Inflammatory macrophage (primary cell): ENCODE data around the gene DCAF5.
"Not testable (repeated sequence)": the region's sequence is repeated elsewhere in the genome, so short reads cannot be mapped to it uniquely, and the experiment has no call there.

Experiments
- DNase-seq, 2 donors: peaks; one replicate each; pipeline ENCODE4 v3.0.0-alpha.2; 2020 to 2022

The DCAF5 gene

DNA sequence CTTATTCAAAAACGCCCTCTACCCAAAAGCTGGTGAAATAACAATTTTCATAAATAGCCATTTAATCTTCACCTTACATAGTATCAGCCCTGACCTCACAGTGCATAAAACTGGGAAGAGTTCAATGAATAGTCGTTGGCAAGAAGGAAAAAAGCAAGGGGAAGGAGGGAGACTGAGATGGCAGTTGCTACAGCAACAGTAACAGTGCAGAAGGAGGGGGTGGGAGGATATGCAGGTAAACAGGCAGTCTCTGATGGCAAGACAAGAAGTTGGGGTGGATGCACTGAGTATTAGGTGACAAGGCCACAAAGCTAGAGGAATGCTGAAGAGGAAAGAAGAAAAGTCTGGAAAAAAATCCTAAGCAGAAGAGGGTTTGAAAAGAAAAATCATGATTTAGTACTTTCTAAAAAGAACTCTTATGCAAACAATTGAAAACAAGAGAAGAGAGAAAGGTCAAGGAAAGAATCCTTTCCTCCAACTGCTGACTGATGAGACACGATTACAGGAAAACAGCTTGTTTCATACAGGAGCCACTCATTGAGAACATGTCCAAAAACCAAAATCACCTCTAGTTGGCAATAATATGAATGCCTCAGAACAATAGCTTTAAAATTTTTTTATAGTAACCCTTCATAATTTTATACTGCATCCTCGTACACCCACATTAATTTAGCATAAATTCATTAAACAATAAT, 56.0 kb downstream of the DCAF5 start:
- no peak for DNase-seq

DNA sequence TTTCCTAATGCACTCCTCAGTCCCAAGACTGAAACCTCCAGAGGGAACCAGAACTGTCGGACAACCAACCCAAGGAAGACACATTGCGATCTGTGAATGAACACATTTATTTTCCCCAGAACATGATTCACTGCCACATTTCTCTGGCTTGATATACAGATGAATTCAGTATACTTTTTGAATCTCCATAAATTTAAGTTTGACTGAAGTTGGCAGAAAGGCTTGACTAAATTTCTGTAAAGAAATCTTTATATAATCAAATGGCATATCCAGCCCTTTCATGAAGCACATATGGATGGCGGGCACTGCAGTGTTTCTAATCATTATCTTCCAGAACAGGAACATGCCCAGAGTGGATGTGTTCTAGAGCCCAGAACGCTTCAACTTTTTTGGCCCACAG, 56.7 kb downstream of the DCAF5 start:
- DNase-seq = no peak

GRCh38 chr14:69094481-69094880, 58.4 kb downstream of the DCAF5 start:
- DNase-seq = no peak

- DNase-seq = no peak
Measured at GRCh38 chr14:69093631-69094421, 59.1 kb downstream of the DCAF5 start.

DNA sequence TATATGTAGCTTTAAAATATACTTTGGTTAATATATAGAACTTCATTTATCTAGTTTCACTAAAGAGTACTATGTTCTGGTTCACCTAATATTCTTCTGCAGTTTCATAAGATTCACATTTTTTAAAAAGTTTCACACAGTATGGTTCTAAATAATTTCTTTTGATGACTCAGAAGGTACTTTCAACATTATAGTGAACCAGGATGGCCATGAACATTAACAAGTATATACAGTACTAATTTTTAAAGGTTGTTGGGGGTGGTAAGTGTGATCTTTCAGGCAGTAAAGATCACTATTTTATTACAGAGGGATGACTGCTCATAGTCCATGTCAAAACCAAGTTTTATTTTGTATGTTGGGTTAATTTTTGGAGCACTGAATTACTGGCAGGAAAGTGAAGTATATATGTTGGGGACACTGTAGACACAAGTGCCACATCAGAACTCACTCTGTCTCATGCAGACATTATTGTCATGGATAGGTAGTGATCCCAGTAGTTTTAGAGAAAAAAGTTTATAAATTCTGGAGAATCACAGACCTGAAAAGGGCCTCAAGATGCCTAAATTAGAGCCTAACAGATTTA, 60.0 kb downstream of the DCAF5 start:
- no peak for DNase-seq

GRCh38 chr14:69091695-69092094, 61.2 kb downstream of the DCAF5 start:
- no peak for DNase-seq

DNA sequence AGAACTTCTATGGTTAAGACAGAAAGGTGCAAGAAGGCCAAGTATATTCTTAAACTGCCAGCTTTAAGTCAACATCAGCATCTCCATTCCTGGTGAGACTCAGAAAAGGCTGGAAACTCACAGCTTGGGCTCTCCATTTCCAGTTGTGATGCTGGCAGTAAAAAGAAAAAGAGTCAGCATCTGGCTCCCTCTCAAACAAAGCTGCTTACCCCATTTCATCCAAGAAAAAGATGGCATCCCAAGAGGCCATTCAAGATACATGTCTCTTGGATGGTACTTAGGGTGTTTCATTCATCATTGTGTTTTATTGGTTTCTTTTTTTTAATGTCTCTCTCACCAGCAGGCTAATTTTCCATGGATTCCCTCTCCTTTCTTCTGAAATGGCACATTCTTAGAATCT, 61.9 kb downstream of the DCAF5 start:
- no peak for DNase-seq

- peak; percentile 34 to 37 for DNase-seq
Measured at GRCh38 chr14:69090187-69090789, 62.6 kb downstream of the DCAF5 start.

- DNase-seq = no peak
Measured at GRCh38 chr14:69089046-69089445, 63.9 kb downstream of the DCAF5 start.

DNA sequence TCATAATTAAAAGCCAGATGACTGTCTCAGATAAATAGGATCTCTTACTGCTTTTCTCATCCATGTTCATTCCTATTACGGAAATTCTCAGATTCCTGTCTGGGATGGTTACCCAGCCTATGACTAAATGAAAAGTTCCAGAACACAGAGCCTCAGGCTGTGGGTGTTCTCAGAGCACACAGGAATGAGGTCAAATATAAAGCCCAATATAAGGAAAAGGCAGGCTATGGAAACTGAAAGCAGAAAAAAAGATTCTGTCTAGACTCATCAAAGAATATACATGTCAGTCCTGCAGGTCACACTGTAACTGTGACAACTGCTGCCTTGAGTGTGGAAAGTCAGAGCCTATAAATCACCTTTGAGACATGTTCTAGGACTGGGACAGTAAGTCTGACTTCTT, 64.3 kb downstream of the DCAF5 start:
- no peak for DNase-seq

DNA sequence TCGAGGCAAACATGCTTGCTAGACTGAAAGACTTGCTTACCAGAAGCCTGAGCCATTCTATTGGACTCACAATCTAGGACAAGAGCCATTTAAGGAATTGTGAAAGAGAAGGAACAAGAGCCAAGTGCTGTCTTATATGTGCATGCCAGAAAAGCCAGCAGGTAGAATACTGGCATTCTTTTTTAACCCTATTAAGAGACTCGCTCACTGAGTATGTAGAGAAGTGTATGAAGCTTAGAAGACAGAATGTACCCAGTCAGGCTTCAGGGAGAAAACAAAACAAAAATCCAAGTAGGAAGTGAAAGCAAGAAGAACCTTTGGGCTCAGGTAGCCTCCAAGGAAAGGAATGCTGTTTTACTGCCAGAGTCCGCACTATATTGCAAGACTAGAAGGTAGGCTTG, 65.9 kb downstream of the DCAF5 start:
- no peak for DNase-seq

DNA sequence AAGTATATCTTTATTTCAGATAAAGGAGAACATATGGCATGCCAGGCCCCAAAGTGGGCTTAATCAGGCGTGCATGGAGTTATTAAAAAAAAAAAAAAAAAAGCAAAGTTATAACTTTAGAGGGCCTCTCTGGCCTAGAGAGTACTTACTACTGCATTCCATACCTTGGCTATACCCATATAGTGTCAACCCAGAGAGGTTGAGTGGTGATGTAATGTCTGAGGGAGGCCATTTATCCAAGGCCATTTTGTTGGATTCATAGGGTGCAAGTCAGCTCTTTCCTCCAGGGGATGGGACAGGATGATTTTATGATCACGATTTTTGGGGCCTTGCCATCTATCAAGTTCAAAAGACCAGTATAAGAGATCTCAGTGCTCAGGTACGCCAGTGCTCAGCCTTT, 66.4 kb downstream of the DCAF5 start:
- DNase-seq = no peak

DNA sequence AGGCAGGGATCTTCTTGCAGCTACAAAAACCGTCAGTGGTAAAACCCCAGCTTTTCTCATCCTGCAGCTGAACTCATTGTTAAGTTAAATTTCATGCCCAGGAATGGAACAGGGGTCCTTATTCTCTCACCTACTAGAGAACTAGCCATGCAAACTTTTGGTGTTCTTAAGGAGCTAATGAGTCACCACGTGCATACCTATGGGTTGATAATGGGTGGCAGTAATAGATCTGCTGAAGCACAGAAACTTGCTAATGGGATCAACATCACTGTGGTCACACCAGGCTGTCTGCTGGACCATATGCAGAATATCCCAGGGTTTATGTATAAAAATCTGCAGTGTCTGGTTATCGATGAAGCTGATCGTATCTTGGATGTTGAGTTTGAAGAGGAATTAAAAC, 68.9 kb downstream of the DCAF5 start:
- no peak for DNase-seq

DNA sequence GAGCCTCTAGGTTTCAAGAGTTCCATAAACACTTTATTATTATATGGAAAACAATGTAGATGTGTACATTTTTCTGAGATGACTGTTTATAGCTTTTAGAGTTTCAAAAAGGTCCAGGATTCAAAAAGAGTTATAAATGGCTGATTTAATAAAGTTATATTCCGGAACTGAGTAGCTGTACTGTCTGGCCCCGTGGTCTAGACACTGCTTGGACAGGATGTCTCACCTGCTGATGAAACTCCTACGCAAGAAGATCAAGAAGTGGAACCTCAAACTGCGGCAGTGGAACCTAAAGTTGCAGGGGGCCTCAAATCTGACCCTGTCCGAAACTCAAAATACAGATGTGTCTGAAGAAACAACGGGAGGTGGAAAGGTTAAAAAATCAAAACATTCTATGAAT, 69.7 kb downstream of the DCAF5 start:
- no peak for DNase-seq

- DNase-seq = no peak
Measured at GRCh38 chr14:69081271-69081670, 71.6 kb downstream of the DCAF5 start.

DNA sequence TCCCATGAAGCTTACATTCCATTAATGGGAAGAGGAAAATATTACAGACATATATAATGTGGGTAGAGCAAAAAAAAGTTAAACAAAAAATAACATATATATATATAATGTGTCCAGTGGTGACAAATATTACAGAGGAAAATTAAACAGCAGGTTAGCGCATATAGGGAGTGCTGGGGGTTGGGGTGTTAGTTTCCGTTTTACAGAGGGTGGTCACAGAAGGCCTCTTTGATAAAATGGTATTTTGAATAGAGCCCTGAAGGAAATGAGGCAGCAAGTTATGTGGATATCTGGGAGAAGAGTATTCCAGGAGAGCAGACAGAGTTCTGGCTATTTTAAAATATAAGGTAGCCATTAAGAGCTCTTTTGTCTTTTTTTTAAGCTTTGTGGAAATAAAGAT, 73.2 kb downstream of the DCAF5 start:
- no peak for DNase-seq

- DNase-seq = no peak
Measured at GRCh38 chr14:69079188-69079742, 73.7 kb downstream of the DCAF5 start.

GRCh38 chr14:69077841-69078240, 75.1 kb downstream of the DCAF5 start:
- no peak for DNase-seq

DNA sequence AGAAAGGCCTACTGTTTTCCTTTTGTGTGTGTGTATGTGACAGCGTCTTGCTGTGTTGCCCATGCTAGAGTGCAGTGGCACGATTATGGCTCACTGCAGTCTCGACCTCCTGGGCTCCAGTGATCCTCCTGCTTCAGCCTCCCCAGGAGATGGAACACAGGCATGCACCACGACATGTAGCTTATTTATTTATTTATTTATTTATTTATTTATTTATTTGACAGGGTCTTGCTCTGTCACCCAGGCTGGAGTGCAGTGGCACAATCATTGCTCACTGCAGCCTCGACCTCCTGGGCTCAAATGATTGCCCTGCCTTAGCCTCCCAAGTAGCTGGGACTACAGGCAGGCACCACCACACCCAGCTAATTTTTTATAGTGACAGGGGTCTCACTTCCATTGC, 75.7 kb downstream of the DCAF5 start:
- not testable (repeated sequence) for DNase-seq

DNA sequence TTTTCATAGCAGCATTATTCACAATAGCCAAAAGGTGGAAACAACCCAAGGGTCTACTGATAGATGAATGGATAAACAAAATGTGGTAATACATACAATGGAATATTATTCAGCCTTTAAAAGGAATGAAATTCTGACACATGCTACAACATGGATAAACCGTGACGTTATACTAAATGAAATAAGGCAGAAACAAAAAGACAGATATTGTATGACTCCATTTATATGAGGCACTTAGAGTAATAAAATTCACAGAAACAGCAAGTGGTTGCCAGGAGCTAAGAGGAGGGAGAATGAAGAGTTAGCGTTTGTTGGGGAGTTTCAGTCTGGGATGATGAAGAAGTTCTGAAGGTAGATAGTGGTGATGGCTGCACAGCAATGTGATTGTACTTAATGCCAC, 76.6 kb downstream of the DCAF5 start:
- no peak for DNase-seq

GRCh38 chr14:69073915-69074314, 79.0 kb downstream of the DCAF5 start:
- DNase-seq = peak; percentile 42 to 76

DNA sequence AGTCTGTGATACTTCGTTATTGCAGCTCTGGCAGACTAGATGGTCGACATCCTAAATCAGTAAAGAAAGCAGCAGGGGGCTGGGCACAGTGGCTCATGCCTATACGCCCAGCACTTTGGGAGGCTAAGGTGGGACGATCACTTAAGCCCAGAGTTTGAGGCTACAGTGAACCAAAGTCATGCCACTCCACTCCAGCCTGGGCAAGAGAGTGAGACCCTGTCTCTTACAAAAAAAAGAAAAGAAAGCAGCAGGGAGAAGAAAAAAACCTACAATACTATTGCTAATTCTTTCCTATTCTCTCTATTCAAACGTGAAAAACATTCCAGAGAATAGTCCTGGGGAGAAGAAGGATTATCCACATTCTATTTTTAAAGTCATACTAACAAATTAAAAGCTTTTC, 79.5 kb downstream of the DCAF5 start:
- no peak for DNase-seq

DNA sequence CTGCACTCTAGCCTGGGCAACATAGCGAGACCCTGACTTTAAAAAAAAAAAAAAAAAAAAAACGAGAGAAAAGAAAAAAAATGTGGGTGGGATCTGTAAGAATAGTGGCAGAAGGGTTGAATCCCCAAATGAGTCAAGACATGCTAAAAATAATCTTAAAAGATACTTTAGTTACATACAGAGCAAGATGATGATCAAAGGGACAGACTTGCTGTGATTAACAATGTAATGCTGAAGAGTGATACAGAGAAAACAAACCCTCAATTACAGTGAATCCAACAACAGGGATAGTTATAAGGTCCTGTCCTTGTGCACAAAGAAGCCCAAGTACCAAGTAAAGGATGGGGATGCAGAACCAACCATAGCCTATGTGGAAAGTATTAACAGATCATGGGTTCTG, 80.3 kb downstream of the DCAF5 start:
- no peak for DNase-seq
